Esophagus squamous epithelium (tissue), 5 donors: Measurements from ENCODE around the gene ALDH1A2. TPM values are rescaled to one million over a fixed set of nuclear protein-coding genes. Genes with fewer than 3 reads are reported as not detected.

Experiments used
- DNase-seq: peaks from one replicate; lab custom pipeline; 2025; lab: John Stamatoyannopoulos, UW
- H3K27ac ChIP-seq, 4 donors: fragments of 200-600 bp; sonication (generic); one replicate each; pipeline ENCODE4 v1.5.1; 2016 to 2019; ENCODE audit warnings: mild to moderate bottlenecking in 1 of 4
- H3K27me3 ChIP-seq, 4 donors: fragments of 200-600 bp; sonication (generic); 1 replicate in 3 of 4; 2 replicates in 1 of 4; pipeline versions ENCODE4 v1.5.1 to v1.6.0; 2017 to 2021; ENCODE audit warnings: antibody characterized with exemption in 1 of 4
- H3K36me3 ChIP-seq, 3 donors: fragments of 200-600 bp; sonication (generic); one replicate each; pipeline ENCODE4 v1.5.1; 2016 to 2019
- H3K4me1 ChIP-seq, 3 donors: fragments of 200-600 bp; sonication (generic); one replicate each; pipeline ENCODE4 v1.5.1; 2017 to 2019
- H3K4me3 ChIP-seq, 4 donors: fragments of 200-600 bp; sonication (generic); 1 replicate in 3 of 4; 2 replicates in 1 of 4; pipeline ENCODE4 v1.5.1; 2016 to 2019; ENCODE audit warnings: mild to moderate bottlenecking in 2 of 4, moderate library complexity in 1 of 4
- H3K9me3 ChIP-seq, 3 donors: fragments of 200-600 bp; sonication (generic); one replicate each; pipeline ENCODE4 v1.5.1; 2016 to 2019
- CTCF ChIP-seq, 6 experiments: fragments of 450-650 bp in 4 of 6; fragments of 200-600 bp in 2 of 6; sonication (generic) in 2 of 6; IDR thresholded peaks; one replicate each; pipeline ENCODE4 v1.5.1; 2016 to 2019; ENCODE audit warnings: antibody characterized with exemption in 6 of 6, mild to moderate bottlenecking in 4 of 6, moderate library complexity in 4 of 6
- POLR2A ChIP-seq, 4 donors: fragments of 450-650 bp; IDR thresholded peaks; one replicate each; pipeline ENCODE4 v1.6.1; 2017; ENCODE audit warnings: antibody characterized with exemption in 4 of 4, mild to moderate bottlenecking in 4 of 4, moderate library complexity in 3 of 4
- WGBS, 2 donors: methylation state at CpG; one replicate each; pipeline ENCODE4 v1.1.5; 2018; 5-methylcytosine and 5-hydroxymethylcytosine counted together
- intact Hi-C: fragments of 100-400 bp; cut with DNase I; formaldehyde crosslinking; loops from one replicate; pipeline ENCODE4 v1.15.0; 2022
- total RNA-seq, 4 donors: library from RNA; depleted of rRNA; stranded (reverse); fragments of >200 nt; gene quantifications; one replicate each; pipeline ENCODE4 v1.1.0, GENCODE V29; 2016
- donor health status: DM: yes; HTN: yes; CAD: no.

Gene ALDH1A2
- total RNA-seq, 4 donors from 2014 or later: 0.19 to 3.4 (median 0.55) TPM

GRCh38 chr15:57969355-57969754 is 96.2 kb downstream of the ALDH1A2 start:
- no peaks in the 10 kb centered on the region for H3K27me3 ChIP-seq
- no peaks in the 10 kb centered on the region for H3K9me3 ChIP-seq
- TF ChIP-seq POLR2A (IDR thresholded peaks at IDR 0.05) (no peak), CTCF (IDR thresholded peaks at IDR 0.05) (peak in 1 of 6 experiments; percentile 9)
- WGBS, 2 donors: 66 to 67% methylated on average over 5 of the region's 5 CpGs
- intact Hi-C loops: no loop called here
- H3K27ac ChIP-seq: no peak overlapping the region
- H3K4me3 ChIP-seq: no peak overlapping the region
- DNase-seq: no peak
- no peaks in the 10 kb centered on the region for H3K36me3 ChIP-seq
- H3K4me1 ChIP-seq: no peaks in the 10 kb centered on the region

DNA sequence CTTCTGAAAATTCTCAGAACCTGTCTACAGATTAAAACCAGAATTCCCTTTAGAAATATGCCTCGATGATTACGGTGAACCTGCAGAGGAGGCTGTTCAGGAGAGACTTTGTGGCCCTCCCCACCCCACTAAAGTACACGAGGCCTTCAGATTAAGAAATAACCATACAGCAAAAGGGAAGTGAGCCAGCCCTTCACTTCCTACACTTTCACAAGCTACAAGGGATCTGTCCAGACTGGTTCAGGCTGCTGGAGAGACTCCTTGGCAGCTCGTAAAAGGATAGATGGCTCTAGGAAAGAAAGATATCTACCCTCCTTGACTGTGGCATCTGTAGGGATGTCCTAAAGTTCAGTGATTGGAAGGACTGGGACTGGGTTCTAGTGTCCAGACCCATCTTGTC is 102.6 kb downstream of the ALDH1A2 start:
- no peak for DNase-seq
- H3K36me3 ChIP-seq: no peaks in the 10 kb centered on the region
- H3K9me3 ChIP-seq: no peaks in the 10 kb centered on the region
- no peak for TF ChIP-seq POLR2A (IDR thresholded peaks at IDR 0.05)
- no peak for TF ChIP-seq CTCF (IDR thresholded peaks at IDR 0.05)
- intact Hi-C loops: no loop called here
- no peak overlapping the region for H3K27ac ChIP-seq
- no peaks in the 10 kb centered on the region for H3K4me1 ChIP-seq
- WGBS, 2 donors: 59 to 64% methylated on average over 4 of the region's 4 CpGs
- no peak overlapping the region for H3K4me3 ChIP-seq
- H3K27me3 ChIP-seq: peaks cover 0 to 11% (median 0%) of the 10 kb centered on the region in 4 donors

DNA sequence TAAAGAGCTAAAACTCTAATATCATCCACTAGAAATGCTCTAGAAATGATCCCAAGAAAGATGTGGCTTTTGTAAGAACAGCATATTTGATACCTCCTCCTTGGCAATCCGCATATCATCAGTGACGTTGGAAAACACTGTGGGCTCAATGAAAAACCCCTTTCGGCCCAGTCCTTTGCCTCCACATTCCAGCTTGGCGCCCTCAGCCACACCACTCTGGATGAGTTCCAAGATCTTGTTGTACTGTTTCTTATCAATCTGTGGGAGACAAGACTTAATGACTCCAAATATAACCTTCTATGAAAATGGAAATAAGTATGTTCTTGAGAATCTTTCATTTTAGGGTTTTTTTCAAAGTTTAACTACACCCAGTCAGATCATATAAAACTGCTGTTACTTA is 103.6 kb downstream of the ALDH1A2 start:
- DNase-seq: no peak
- no peak overlapping the region for H3K4me3 ChIP-seq
- H3K27me3 ChIP-seq: peaks cover 0 to 19% (median 0%) of the 10 kb centered on the region in 4 donors
- intact Hi-C loops: no loop called here
- H3K27ac ChIP-seq: no peak overlapping the region
- WGBS, 2 donors: 84 to 86% methylated on average over 4 of the region's 4 CpGs
- TF ChIP-seq POLR2A (IDR thresholded peaks at IDR 0.05): no peak
- no peak for TF ChIP-seq CTCF (IDR thresholded peaks at IDR 0.05)
- H3K4me1 ChIP-seq: no peaks in the 10 kb centered on the region
- no peaks in the 10 kb centered on the region for H3K36me3 ChIP-seq
- no peaks in the 10 kb centered on the region for H3K9me3 ChIP-seq

- no peaks in the 10 kb centered on the region for H3K36me3 ChIP-seq
- intact Hi-C loops: no loop called here
Observed at GRCh38 chr15:57957113-57957512, 108.4 kb downstream of the ALDH1A2 start.

GRCh38 chr15:57953874-57954273 is 111.6 kb downstream of the ALDH1A2 start:
- TF ChIP-seq CTCF (IDR thresholded peaks at IDR 0.05): no peak
- no peak for TF ChIP-seq POLR2A (IDR thresholded peaks at IDR 0.05)
- Histone ChIP-seq H3K4me1 (no peaks in the 10 kb centered on the region), H3K9me3 (no peaks in the 10 kb centered on the region), H3K27me3 (peaks cover 0 to 24% (median 0%) of the 10 kb centered on the region in 4 donors), H3K4me3 (no peak overlapping the region), H3K27ac (no peak overlapping the region), H3K36me3 (no peaks in the 10 kb centered on the region)
- intact Hi-C loops: no loop called here
- no peak for DNase-seq
- WGBS, 2 donors: 50 to 62% methylated on average over 2 of the region's 2 CpGs

More at GRCh38 chr15:57957113-57957512, 108.4 kb downstream of the ALDH1A2 start:
- no peaks in the 10 kb centered on the region for H3K4me1 ChIP-seq
- no peak overlapping the region for H3K27ac ChIP-seq
- no peak for TF ChIP-seq CTCF (IDR thresholded peaks at IDR 0.05)
- TF ChIP-seq POLR2A (IDR thresholded peaks at IDR 0.05): no peak
- H3K27me3 ChIP-seq: peaks cover 0 to 26% (median 0%) of the 10 kb centered on the region in 4 donors
- DNase-seq: no peak
- WGBS, 2 donors: 66 to 84% methylated on average over 5 of the region's 5 CpGs
- H3K4me3 ChIP-seq: no peak overlapping the region
- H3K9me3 ChIP-seq: no peaks in the 10 kb centered on the region
